GM18508 (cell line): Measurements from ENCODE around the gene RASA1.
A peak's percentile ranks its signal among the peaks of the same experiment; 100 is the strongest.

Experiments used
- ATAC-seq: cut with Tn5 transposase; IDR thresholded peaks from one replicate; pipeline ENCODE4 v1.9.1; 2021; ENCODE audit warnings: moderate number of reproducible peaks; ENCODE audit not compliant: insufficient read depth, unreplicated experiment

The RASA1 gene

DNA sequence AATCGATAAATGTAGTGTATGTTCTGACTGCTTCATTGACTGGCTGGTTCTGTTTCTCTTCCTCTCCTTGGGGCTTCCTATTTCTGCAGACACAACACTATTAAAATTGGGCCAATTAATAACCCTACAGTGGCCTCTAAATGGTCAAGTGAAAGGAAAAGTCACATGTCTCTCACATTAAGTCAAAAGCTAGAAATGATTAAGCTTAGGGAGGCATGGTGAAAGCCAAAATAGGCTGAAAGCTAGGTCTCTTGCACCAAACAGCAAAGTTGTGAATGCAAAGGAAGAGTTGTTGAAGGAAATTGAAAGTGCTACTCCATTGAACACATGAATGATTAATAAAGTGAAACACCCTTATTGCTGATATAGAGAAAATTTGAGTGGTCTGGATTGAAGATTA lies 86.8 kb downstream of the RASA1 start:
- ATAC-seq, result peak; percentile 96

- no peak for ATAC-seq
Measured at GRCh38 chr5:87359106-87359505, 91.4 kb downstream of the RASA1 start.

DNA sequence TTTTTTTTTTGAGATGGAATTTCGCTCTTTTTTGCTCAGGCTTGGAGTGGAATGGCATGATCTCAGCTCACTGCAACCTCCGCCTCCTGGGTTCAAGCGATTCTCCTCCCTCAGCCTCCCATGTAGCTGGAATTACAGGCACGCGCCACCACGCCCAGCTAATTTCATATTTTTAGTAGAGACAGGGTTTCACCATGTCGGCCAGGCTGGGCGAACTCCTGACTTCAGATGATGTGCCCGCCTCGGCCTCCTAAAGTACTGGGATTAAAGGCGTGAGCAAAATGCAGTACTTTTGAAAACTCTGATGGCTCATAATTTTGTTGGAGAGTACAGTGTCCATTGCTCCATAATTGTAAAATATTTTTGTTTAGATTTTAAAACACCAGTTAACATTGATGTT lies 92.4 kb downstream of the RASA1 start:
- no peak for ATAC-seq

- ATAC-seq, result no peak
Measured at GRCh38 chr5:87361031-87361445, 93.4 kb downstream of the RASA1 start.

- no peak for ATAC-seq
Measured at GRCh38 chr5:87361536-87362213, 94.0 kb downstream of the RASA1 start.

DNA sequence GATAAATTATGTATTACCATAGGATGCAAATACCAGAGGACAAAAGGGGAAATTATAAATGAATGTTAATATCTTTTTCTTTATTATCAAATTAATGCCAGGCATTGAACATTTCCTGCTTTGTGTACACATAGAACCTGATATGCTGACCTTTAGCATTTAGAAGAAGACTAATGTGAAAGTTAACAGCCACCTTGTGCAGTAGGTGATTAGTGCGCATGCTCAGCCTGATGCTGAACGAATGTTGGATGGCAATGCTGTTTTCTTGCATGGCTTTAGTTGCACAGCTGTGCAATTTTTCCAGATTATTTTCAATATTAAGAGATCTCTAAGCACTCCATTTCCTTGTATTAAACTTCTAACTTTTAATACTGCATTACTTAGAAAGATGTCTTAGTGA lies 99.6 kb downstream of the RASA1 start:
- ATAC-seq, result no peak

DNA sequence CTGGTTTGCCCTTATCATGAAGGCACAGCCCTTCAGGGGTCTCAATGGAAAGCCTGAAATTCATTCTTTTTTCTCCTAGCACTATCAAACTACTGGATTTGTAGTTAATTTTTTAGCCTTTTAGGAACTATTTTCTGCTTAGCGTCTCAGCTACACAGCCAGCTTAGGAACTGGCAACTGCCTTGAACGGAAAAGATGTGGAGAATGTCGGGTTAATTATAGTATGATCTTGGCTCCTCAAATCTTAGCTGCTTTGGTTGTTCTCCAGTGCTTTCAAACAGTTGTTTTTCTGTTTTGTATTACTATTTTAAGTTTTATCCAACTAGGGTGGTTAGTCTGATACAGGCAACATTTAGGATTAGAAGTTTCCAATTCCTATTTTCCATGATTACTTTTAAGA lies 100.9 kb downstream of the RASA1 start:
- no peak for ATAC-seq

DNA sequence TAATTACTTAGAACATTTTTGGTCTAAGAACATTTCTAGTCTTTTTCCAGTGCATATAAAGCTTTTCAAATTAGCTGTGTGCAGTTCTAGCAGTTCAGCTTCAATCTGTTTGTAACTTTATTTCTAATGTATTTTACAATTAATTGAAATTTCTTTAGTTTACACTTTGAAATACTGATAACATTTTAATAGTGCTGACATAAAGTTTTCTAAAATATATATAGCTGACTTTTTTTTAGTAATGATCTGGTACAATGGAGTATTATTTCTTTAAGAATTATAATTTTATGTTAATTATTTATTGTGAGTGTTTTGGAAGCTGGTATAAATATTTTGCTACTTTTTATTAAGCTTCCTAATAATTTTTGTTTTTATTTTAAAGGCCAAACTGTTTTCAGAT lies 101.7 kb downstream of the RASA1 start:
- no peak for ATAC-seq

- ATAC-seq, result no peak
Measured at GRCh38 chr5:87372705-87373104, 105.0 kb downstream of the RASA1 start.

DNA sequence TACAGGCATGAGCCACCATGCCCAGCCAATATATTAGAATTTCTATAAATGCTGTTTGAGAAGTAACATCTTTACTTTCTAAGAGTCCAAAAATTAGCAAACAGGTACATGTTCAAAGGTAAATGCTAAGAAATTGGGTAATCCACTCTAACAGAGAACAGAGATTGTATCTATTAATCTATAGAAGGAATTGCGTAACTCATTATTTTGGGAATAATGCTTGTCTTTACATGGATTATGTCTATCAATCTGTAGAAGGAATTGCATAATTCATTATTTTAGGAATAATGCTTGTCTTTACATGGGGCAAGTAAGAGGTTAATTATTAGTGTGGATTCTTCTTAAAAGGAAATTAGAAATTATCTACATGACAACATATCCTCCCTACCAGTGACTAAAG lies 114.5 kb downstream of the RASA1 start:
- no peak for ATAC-seq

DNA sequence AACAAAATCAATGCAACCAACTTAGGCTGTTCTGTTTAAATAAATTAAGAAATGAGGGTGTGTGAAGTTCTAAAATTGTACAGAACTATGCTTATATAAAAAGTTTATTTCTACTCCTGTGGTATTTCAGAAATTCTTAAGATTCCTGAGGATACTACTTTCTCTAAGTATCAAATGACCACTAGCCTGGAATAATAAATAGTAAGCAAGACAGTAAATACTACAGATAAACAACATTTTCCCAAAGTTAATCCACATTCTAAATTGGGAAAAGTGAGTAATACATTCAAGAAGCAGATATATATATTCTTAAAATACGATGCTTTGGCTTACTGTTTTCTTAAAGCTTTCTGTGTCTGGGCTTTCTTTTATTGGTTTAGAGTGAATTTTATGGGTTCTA lies 115.5 kb downstream of the RASA1 start:
- no peak for ATAC-seq

GRCh38 chr5:87385802-87386201 lies 118.1 kb downstream of the RASA1 start:
- ATAC-seq, result no peak

DNA sequence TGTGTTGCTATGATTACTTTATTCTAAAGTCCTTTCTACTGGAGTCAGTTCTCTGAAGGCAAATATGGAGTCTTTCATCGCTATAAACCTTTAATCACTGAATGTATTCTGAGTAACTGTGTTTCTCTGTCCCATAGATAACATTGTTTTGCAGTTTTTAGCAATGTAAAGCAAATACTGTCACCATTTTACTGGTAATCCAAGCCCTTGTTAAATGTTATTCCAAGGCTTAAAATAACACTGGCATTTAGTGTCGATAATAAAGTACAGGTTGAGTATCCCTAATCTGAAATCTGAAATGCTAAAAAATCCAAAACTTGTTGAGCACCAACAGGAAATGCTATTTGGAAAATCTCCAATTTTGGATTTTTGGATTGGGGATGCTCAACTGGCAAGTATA lies 120.4 kb downstream of the RASA1 start:
- no peak for ATAC-seq

DNA sequence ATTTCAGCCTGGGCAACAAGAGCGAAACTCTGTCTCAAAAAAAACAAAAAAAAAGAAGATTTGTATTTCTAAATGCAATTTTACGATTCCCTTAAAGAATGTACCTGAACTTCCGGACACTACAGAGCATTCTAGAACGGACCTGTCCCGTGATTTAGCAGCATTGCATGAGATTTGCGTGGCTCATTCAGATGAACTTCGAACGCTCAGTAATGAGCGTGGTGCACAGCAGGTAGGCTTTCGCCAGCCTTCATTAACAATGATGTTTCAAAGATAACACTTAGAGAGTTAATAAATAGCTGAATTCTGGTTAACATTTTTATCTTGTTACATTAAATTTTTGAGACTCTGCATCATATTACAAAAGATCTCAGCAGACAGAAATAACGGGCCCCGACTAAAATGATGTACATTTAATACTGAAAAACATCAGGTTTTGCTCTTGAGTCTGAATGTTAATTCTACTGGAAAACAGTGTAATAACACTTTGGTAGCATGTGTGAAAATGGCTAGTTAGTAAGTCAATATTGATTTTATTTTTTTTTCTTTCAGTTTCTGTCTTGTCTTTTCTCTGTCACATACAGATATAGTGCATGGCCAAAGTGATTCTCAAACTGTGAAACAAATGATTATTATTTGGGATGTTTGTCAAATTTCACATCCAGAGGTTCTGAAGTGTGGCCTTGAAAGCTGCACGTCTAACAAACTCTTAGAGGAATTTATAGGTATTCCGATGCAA lies 121.8 kb downstream of the RASA1 start:
- ATAC-seq, result no peak

GRCh38 chr5:87390075-87390474 lies 122.4 kb downstream of the RASA1 start:
- ATAC-seq, result no peak

- ATAC-seq, result no peak
Measured at GRCh38 chr5:87390576-87391199, 123.0 kb downstream of the RASA1 start.

GRCh38 chr5:87392170-87392569 lies 124.5 kb downstream of the RASA1 start:
- no peak for ATAC-seq

DNA sequence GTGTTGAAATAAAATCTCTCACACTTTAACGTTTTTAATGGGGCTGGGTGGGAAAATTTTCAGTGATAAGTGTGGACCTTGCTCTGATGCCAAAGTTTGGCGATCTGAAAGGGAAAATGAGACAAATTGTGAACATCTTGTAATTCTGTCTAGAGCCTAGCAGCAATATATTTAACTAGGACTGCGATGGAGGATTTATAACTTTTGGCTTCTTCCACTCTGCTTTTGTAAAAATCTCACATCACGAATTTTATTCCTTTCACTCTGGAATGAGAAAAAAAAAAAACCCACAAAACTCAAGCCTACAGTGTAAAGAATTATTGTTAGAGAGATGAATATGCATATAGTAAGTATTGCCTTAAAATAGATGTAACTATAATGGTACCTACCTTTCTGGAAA lies 125.1 kb downstream of the RASA1 start:
- no peak for ATAC-seq

GRCh38 chr5:87393331-87393730 lies 125.6 kb downstream of the RASA1 start:
- ATAC-seq, result no peak

DNA sequence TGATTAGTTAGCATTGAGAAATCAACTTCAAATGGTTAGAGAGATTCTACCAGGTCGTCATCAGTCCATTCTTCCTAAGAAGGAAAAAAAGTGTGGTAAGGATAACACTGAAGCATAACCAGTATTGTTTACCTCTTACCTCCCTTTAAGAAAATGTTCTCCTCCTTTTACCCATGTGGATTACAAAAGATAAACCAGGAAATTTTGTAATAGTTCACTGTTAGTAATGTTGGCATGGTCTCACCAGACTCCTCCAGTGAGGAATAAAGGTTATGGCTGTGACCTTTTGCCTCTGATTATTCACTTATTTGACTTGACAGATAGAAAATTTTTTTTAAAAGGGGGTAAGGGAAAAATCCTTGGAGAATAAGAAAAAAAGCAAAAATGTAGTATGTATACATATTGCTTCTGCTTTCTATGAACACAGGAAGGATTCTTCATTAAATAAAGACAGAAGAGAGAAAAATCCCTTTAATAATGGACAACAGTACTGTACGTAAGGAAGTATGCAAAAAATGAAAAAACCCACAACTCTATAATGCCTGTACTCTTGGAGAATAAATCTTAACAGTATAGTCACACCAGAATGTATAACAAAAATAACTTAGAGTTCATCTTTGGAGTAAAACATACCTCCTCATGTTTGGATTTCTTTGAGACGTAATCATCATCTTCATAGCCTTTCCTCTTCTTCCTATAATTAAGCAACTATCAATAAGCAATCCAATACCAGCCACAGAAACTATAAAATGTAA lies 126.9 kb downstream of the RASA1 start:
- ATAC-seq, result no peak
